ENCODE results near the gene NHEJ1. TPM values are rescaled to one million over a fixed set of nuclear protein-coding genes. Genes with fewer than 3 reads are reported as not detected.

The NHEJ1 gene
- total and polyA plus RNA-seq, 9 of the 15 experiments (the other 6 are each of a cell fraction or from before 2014, with no cell fraction given), result 9.0 to 23.7 (median 13.9) TPM

DNA sequence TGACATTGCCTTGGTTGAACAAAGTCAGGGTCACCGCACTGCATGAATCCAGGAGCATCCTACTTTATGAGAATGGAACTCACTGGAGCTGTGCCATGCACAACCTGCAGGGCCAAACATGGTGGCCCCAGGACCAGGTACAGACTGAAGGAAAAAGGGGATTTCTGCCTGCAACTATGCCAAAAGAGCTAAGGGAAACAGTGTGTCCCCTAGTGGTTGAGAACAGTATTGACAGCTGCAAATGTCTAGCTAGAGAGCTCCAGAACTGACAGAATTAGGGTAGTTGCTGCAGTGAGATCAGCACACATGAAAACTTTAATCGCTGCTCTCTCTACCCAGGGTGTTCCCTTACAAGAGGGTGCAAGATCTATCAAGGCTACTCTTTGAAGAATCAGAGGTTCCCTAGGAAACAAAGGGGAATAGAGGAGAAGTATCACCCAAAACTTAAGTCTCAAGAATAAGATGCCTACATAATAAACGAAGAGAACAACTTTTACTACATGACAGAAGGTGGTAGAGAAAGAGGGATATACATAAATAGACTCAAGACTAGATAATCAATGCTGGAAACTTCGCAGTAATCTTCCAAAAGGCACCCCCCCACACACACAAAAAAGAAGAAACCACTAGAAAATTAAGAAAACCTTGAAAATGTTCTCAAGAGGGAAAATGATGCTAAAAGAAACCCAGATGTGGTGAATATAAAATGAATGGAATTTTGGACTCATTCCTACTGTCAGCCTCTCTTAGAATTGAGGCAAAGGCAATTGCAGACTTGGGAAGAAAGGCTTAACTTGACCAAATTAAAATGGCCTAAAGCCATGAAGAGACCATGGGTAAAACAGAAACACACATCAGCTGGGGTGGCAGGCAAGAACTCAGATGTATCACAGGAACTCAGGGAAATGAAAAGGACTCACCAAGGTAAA lies 56.2 kb downstream of the NHEJ1 start:
- no TSS peak for BruUV-seq (replicated peaks)
- CTCF ChIA-PET (ENCODE audit: low intra/inter-chr PET ratio), result interaction anchor here (0.9 kb wide), 1 partner anchor 31 kb away, joined by 8 read pairs; no protein-coding TSS in a partner anchor
- no peak overlapping the region for H3K9ac ChIP-seq (ENCODE audit: insufficient read depth in 1 of 2, low read depth in 2 of 2, low read length in 2 of 2)
- POLR2A ChIA-PET, result interaction anchor here (0.9 to 2.0 kb wide), 2 partner anchors 15 to 34 kb away, joined by 3 to 11 read pairs; no protein-coding TSS in a partner anchor
- intact Hi-C loops (cut with micrococcal nuclease) (no loop called here), in situ Hi-C loops (cut with MboI) (no loop called here)
- no peaks in the 10 kb centered on the region for H4K20me1 ChIP-seq (replicated peaks; ENCODE audit: control insufficient read depth, insufficient read depth, low read length)
- H3K9me1 ChIP-seq (ENCODE audit: control insufficient read depth, insufficient read depth, low read length), result no peaks in the 10 kb centered on the region
- peak; percentile 89 for ATAC-seq
- H3K79me2 ChIP-seq (ENCODE audit: control insufficient read depth, insufficient read depth, low read length), result no peaks in the 10 kb centered on the region
- peak; percentile 31 to 59 (median 54) for DNase-seq (ENCODE audit: extremely low read depth in 1 of 4, low spot score in 3 of 4)
- H2AFZ ChIP-seq (ENCODE audit: low read depth, low read length), result no peak overlapping the region
- H3K27ac ChIP-seq (ENCODE audit: extremely low read depth, low read depth, low read length), result no peak overlapping the region
- no peaks in the 10 kb centered on the region for H3K36me3 ChIP-seq (ENCODE audit: control insufficient read depth, insufficient read depth, low read length)
- no peak overlapping the region for H3K4me2 ChIP-seq (ENCODE audit: insufficient read depth, low read length)
- H3K4me1 ChIP-seq (replicated peaks in 1 of 2; ENCODE audit: control insufficient read depth in 2 of 2, insufficient read depth in 2 of 2, low read length in 2 of 2), result peaks cover 0 to 4% of the 10 kb centered on the region in 2 experiments; a peak in 1 of 5 replicates
- no peak overlapping the region for H3K4me3 ChIP-seq
- 21% methylated on average over 4 of the region's 4 CpGs for whole genome bisulfite sequencing (ENCODE audit: insufficient coverage, low coverage, missing lambda C conversion rate)
- H3K9me3 ChIP-seq (replicated peaks; ENCODE audit: control insufficient read depth, insufficient read depth, low read depth, low read length), result no peaks in the 10 kb centered on the region
- FAIRE-seq, result peak; percentile 73
- no peaks in the 10 kb centered on the region for H3K27me3 ChIP-seq (ENCODE audit: control insufficient read depth in 2 of 2, insufficient read depth in 2 of 2, low read length in 2 of 2)
- no peak for TF ChIP-seq KLF6 (CRISPR knock-in tag; IDR thresholded peaks at IDR 0.05; ENCODE audit: borderline replicate concordance)
- no peak for TF ChIP-seq RNF219 (CRISPR knock-in tag; IDR thresholded peaks at IDR 0.05)
- no peak for TF ChIP-seq NCOA6 (IDR thresholded peaks at IDR 0.05)
- no peak for TF ChIP-seq ETV5 (CRISPR knock-in tag; IDR thresholded peaks at IDR 0.05; ENCODE audit: low read depth)
- peak; percentile 44 for TF ChIP-seq SMC3 (conservative IDR thresholded peaks at IDR 0.05; ENCODE audit: insufficient read depth, low read depth, low read length)
- TF ChIP-seq, protein P1, sequence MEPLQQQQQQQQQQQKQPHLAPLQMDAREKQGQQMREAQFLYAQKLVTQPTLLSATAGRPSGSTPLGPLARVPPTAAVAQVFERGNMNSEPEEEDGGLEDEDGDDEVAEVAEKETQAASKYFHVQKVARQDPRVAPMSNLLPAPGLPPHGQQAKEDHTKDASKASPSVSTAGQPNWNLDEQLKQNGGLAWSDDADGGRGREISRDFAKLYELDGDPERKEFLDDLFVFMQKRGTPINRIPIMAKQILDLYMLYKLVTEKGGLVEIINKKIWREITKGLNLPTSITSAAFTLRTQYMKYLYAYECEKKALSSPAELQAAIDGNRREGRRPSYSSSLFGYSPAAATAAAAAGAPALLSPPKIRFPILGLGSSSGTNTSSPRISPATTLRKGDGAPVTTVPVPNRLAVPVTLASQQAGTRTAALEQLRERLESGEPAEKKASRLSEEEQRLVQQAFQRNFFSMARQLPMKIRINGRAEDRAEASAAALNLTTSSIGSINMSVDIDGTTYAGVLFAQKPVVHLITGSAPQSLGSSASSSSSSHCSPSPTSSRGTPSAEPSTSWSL (CRISPR knock-in tag; IDR thresholded peaks at IDR 0.05; ENCODE audit: borderline replicate concordance), result no peak
- no peak for TF ChIP-seq TEAD4 (IDR thresholded peaks at IDR 0.05; ENCODE audit: low read length)
- no peak for TF ChIP-seq TEAD4 (CRISPR knock-in tag; IDR thresholded peaks at IDR 0.05; ENCODE audit: borderline replicate concordance)
- TF ChIP-seq, protein P2, sequence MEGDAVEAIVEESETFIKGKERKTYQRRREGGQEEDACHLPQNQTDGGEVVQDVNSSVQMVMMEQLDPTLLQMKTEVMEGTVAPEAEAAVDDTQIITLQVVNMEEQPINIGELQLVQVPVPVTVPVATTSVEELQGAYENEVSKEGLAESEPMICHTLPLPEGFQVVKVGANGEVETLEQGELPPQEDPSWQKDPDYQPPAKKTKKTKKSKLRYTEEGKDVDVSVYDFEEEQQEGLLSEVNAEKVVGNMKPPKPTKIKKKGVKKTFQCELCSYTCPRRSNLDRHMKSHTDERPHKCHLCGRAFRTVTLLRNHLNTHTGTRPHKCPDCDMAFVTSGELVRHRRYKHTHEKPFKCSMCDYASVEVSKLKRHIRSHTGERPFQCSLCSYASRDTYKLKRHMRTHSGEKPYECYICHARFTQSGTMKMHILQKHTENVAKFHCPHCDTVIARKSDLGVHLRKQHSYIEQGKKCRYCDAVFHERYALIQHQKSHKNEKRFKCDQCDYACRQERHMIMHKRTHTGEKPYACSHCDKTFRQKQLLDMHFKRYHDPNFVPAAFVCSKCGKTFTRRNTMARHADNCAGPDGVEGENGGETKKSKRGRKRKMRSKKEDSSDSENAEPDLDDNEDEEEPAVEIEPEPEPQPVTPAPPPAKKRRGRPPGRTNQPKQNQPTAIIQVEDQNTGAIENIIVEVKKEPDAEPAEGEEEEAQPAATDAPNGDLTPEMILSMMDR (IDR thresholded peaks at IDR 0.05 in 2 of 3, conservative IDR thresholded peaks at IDR 0.05 in 1 of 3; ENCODE audit: insufficient read depth in 2 of 3, low read depth in 1 of 3, low read length in 3 of 3), result peak; percentile 72 to 82 (median 75)
- TF ChIP-seq GMEB1 (CRISPR knock-in tag; IDR thresholded peaks at IDR 0.05), result no peak
- peak; percentile 55; the same call in 1 of the 2 replicates for TF ChIP-seq KLF16 (IDR thresholded peaks at IDR 0.05)
- TF ChIP-seq, protein P3, sequence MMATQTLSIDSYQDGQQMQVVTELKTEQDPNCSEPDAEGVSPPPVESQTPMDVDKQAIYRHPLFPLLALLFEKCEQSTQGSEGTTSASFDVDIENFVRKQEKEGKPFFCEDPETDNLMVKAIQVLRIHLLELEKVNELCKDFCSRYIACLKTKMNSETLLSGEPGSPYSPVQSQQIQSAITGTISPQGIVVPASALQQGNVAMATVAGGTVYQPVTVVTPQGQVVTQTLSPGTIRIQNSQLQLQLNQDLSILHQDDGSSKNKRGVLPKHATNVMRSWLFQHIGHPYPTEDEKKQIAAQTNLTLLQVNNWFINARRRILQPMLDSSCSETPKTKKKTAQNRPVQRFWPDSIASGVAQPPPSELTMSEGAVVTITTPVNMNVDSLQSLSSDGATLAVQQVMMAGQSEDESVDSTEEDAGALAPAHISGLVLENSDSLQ (IDR thresholded peaks at IDR 0.05), result 0 out of 2 replicates have a peak, but pooled peaks have one; percentile 21

Data from K562 (cell line).